ENCODE measurements around the gene DCST1. TPM values are rescaled to one million over a fixed set of nuclear protein-coding genes. Genes with fewer than 3 reads are reported as not detected.
A peak's percentile ranks its signal among the peaks of the same experiment; 100 is the strongest.

DCST1 gene
- total RNA-seq, 1 experiment from 2014 or later, result 0.32 TPM

GRCh38 chr1:155017041-155017945 is 16.3 kb upstream of the DCST1 start:
- peak overlapping the region; percentile 89 for H3K27ac ChIP-seq (ENCODE audit: low read depth, low read length)
- ATAC-seq (peak; percentile 86), DNase-seq (ENCODE audit: low read depth, low spot score) (peak; percentile 87)
- peaks cover 30 to 62% of the 10 kb centered on the region in 2 experiments for H3K4me1 ChIP-seq (ENCODE audit: control insufficient read depth in 1 of 2, insufficient read depth in 2 of 2, low read length in 2 of 2)
- H3K79me2 ChIP-seq (ENCODE audit: insufficient read depth, low read length), result peaks cover 11% of the 10 kb centered on the region; the same call in 1 of the 2 replicates
- H3K9me2 ChIP-seq (ENCODE audit: insufficient read depth), result no peaks in the 10 kb centered on the region
- no TSS peak for BruUV-seq (replicated peaks)
- peaks cover 6 to 27% of the 10 kb centered on the region in 2 experiments; a peak in 3 of 4 replicates for H3K36me3 ChIP-seq (ENCODE audit: control insufficient read depth in 1 of 2, insufficient read depth in 2 of 2, low read length in 2 of 2)
- ChIA-PET POLR2A (interaction anchor here (0.6 to 1.6 kb wide), 7 partner anchors 10 to 81 kb away, joined by 3 to 8 read pairs (median 4); partner anchors contain the start of gene PMVK), CTCF (interaction anchor here (0.6 to 3.0 kb wide), 22 partner anchors 9 to 538 kb away, joined by 3 to 24 read pairs (median 4); partner anchors contain the start of genes ADAM15, PBXIP1 and ZBTB7B), RAD21 (ENCODE audit: low non-redundant PET in 1 of 2, low total read pairs in 2 of 2, uncharacterized antibody in 2 of 2, unreplicated experiment in 2 of 2) (interaction anchor here (0.6 to 1.2 kb wide), 3 partner anchors 47 to 112 kb away, joined by 3 read pairs; partner anchors contain the start of gene SHC1 (in 1 of the 2))
- H3K9me3 ChIP-seq (ENCODE audit: control insufficient read depth in 1 of 2, insufficient read depth in 1 of 2, low read depth in 1 of 2, low read length in 2 of 2), result no peaks in the 10 kb centered on the region
- H3K9ac ChIP-seq (ENCODE audit: low read length), result peak overlapping the region; percentile 60
- intact Hi-C loops (cut with micrococcal nuclease), result loop anchor here (1.0 to 2.0 kb wide), 3 partner anchors 14 to 68 kb away; partner anchors contain the start of gene ZBTB7B
- H3K4me2 ChIP-seq (ENCODE audit: low read length), result peak overlapping the region; percentile 82
- H3K4me3 ChIP-seq (replicated peaks in 1 of 2; ENCODE audit: low read depth in 1 of 2, low read length in 2 of 2), result peak overlapping the region; percentile 27 to 47
- no peak overlapping the region for H2AFZ ChIP-seq (ENCODE audit: low read depth, low read length, poor library complexity, severe bottlenecking)
- H3K27me3 ChIP-seq (ENCODE audit: insufficient read depth, low read length), result no peaks in the 10 kb centered on the region
- no peaks in the 10 kb centered on the region for H4K20me1 ChIP-seq (ENCODE audit: insufficient read depth)
- TF ChIP-seq CEBPB (IDR thresholded peaks at IDR 0.05; ENCODE audit: low read depth) (no peak), REST (IDR thresholded peaks at IDR 0.05; ENCODE audit: low read depth) (no peak), CTCF (IDR thresholded peaks at IDR 0.05 in 2 of 3, conservative IDR thresholded peaks at IDR 0.05 in 1 of 3; ENCODE audit: borderline replicate concordance in 1 of 3, insufficient read depth in 1 of 3, low read depth in 2 of 3, low read length in 2 of 3) (peak; percentile 99 to 100 (median 100)), ELF1 (IDR thresholded peaks at IDR 0.05; ENCODE audit: borderline replicate concordance, low read depth) (no peak), MAX (IDR thresholded peaks at IDR 0.05) (peak; percentile 79), EZH2 (IDR thresholded peaks at IDR 0.05) (no peak), RAD21 (IDR thresholded peaks at IDR 0.05; ENCODE audit: low read depth) (peak; percentile 86), ZNF274 (IDR thresholded peaks at IDR 0.05; ENCODE audit: low read depth, low read length) (no peak), POLR2AphosphoS5 (IDR thresholded peaks at IDR 0.05; ENCODE audit: low read depth, low read length) (peak; percentile 83), ZFX (IDR thresholded peaks at IDR 0.05) (no peak), JUND (IDR thresholded peaks at IDR 0.05) (peak; percentile 74), EGR1 (IDR thresholded peaks at IDR 0.05; ENCODE audit: low read depth) (peak; percentile 97), SIN3A (IDR thresholded peaks at IDR 0.05; ENCODE audit: low read depth) (peak; percentile 43), SP1 (IDR thresholded peaks at IDR 0.05; ENCODE audit: low read depth) (peak; percentile 80), POLR2A (IDR thresholded peaks at IDR 0.05; ENCODE audit: borderline replicate concordance, extremely low read depth, insufficient read depth, insufficient read length) (no peak), ATF3 (IDR thresholded peaks at IDR 0.05) (no peak), CBX3 (IDR thresholded peaks at IDR 0.05; ENCODE audit: low read depth) (no peak), ZBTB33 (IDR thresholded peaks at IDR 0.05; ENCODE audit: extremely low read depth, insufficient replicate concordance, low read length) (peak; percentile 56)
